B cell (primary cell): ENCODE measurements around the gene MAEA.

ENCODE experiments used
- CTCF ChIP-seq: fragments of 200-600 bp; IDR thresholded peaks from one replicate; pipeline ENCODE4 v1.8.0; 2022; ENCODE audit warnings: antibody characterized with exemption, mild to moderate bottlenecking
- EZH2 ChIP-seq: IDR thresholded peaks from 2 replicates; pipeline ENCODE4 v1.6.1; 2012; ENCODE audit warnings: borderline replicate concordance, low read depth, mild to moderate bottlenecking, moderate library complexity, low read length; ENCODE audit not compliant: insufficient read depth, poor library complexity, severe bottlenecking

- TF ChIP-seq CTCF = no peak
- no peak for TF ChIP-seq EZH2
Observed at GRCh38 chr4:1252928-1253492, 36.7 kb upstream of the MAEA start.
